GM10266 (cell line): ENCODE data around the gene EHD2.
"Not testable (repeated sequence)": the region's sequence is repeated elsewhere in the genome, so short reads cannot be mapped to it uniquely, and the experiment has no call there.

ENCODE experiments used
- DNase-seq: peaks from one replicate; pipeline ENCODE4 v3.0.0; 2012; ENCODE audit errors: extremely low spot score
- CTCF ChIP-seq: IDR thresholded peaks from 2 replicates; pipeline ENCODE4 v1.5.1; 2012; ENCODE audit warnings: mild to moderate bottlenecking, low read depth; ENCODE audit not compliant: control insufficient read depth, insufficient read depth; ENCODE audit errors: missing control alignments

Gene EHD2

DNA sequence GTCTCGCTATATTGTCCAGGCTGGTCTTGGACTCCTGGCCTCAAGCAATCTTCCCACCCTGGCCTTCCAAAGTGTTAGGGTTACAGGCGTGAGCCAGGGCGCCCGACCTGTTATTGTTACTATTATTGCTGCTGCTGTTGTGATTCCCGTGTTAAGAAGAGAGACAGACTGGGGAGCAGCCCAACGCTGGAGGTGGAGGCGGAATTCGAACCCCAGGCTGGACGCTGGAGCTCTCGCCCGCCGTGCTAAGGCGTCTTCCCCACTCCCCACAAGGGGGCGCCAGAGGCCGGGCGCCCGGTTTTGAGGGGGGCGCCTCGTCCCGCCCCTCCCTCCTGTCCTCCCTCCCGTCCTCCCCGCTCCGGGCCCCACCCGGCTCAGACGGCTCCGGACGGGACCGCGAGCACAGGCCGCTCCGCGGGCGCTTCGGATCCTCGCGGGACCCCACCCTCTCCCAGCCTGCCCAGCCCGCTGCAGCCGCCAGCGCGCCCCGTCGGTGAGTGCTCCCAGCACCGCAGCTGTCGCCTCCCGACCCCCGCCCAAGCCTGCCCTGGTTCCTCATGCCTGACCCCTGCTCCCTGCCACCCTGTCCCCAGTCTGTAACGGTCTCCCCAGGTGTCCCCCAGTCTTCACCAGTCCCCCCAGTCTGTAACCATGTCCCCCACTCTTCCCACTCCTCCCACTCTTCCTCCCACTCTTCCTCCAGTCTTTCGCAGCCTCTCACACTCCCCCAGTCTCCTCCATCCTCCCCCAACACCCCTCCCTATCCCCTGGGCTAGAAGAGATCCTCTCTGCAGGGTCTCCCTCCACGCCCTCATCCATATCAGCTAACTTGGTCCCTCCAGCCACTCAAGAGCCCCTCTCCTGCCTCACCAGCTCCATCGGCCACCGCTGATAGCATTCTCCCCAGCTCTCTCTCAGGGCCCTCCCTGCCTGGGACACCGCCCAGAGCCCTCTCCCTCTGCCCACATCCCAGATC is at the start of gene EHD2:
EHD2 (plus strand) TSS at position 377 of the 976 bp plus-strand sequence. CDS start 3,191 bp downstream, outside the sequence.
- peak; percentile 78 for DNase-seq
- peak; percentile 67 for TF ChIP-seq CTCF

GRCh38 chr19:47663435-47663910 is 49.7 kb upstream of the EHD2 start:
- TF ChIP-seq CTCF = no peak
- DNase-seq = no peak

- DNase-seq = no peak
- TF ChIP-seq CTCF = no peak
These were observed 49.1 kb upstream of the EHD2 start for GRCh38 chr19:47663911-47664771.

- not testable (repeated sequence) for DNase-seq
These were observed 44.7 kb upstream of the EHD2 start for GRCh38 chr19:47668556-47668955.

DNA sequence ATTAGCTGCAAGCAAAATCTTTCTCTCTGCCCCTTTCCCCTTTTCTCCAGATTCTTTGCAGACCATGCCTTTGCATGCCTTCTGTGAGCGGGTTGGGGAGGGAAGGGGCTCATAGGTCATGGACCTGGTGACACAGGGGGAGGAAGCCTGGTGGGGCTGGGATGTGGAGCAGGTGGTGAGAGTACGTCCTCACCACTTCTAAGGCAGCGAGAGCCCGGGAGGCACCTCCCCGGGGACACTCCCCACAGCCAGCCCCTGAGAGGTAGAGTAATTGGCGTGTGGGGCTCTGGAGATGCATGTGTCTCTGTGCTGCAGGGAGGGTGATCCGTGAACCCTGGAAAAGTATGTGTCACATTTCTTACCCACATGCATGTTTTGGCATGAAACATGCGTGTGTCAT is 42.5 kb upstream of the EHD2 start:
- no peak for DNase-seq
- no peak for TF ChIP-seq CTCF

DNA sequence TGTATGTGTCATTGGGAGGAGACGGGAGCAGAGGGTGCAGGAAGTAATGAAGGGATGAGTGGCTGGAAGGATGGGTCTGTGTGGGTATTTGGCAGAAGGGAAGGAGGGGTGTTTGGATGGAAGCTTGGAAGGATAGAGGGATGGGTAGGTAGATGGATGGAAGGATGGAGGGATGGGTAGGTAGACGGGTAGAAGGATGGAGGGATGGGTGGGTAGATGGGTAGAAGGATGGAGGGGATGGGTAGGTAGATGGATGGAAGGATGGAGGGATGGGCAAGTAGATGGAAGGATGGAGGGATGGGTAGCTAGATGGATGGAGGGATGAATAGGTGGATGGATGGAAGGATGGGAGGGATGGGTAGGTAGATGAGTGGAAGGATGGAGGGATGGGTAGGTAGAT is 41.7 kb upstream of the EHD2 start:
- no peak for TF ChIP-seq CTCF
- DNase-seq = no peak

DNA sequence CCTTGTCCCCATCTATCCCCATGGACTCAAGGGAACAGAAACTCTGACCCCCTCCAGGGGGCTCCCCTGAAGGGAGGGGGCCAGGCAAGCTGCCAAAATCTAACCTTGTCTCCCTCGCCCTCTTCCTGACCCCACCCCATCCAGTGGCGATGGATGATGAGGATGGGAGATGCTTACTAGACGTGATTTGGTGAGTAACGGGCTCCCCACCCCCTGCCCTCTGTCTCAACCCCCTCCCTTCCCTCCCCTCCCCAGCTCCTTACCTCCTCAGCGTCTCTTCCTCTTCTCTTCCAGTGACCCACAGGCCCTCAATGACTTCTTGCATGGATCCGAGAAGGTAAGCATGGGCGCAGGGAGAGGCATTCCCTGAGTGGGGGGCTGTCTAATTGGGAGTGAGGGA is 39.8 kb upstream of the EHD2 start:
- no peak for DNase-seq
- no peak for TF ChIP-seq CTCF
